ENCODE results near the gene GPR152. TPM values are rescaled to one million over a fixed set of nuclear protein-coding genes. Genes with fewer than 3 reads are reported as not detected.
A peak's percentile ranks its signal among the peaks of the same experiment; 100 is the strongest.

GPR152 gene
- total and polyA plus RNA-seq, 2 of the 8 experiments (the other 6 are each of a cell fraction or from before 2014, with no cell fraction given) = not detected

GRCh38 chr11:67410369-67410831 lies 42.1 kb downstream of the GPR152 start:
- Histone ChIP-seq H3K14ac (ENCODE audit: insufficient read length) (no peak overlapping the region), H3K79me1 (ENCODE audit: low read depth, low read length) (no peaks in the 10 kb centered on the region), H3K4me3 (ENCODE audit: extremely low read depth in 1 of 4, insufficient read depth in 2 of 4, low read depth in 3 of 4, low read length in 4 of 4) (no peak overlapping the region), H3K36me3 (ENCODE audit: control insufficient read depth in 2 of 4, insufficient read depth in 4 of 4, low read length in 3 of 4) (no peaks in the 10 kb centered on the region), H3K27me3 (replicated peaks in 1 of 4; ENCODE audit: control insufficient read depth in 3 of 4, extremely low read depth in 1 of 4, insufficient read depth in 3 of 4, low read length in 3 of 4) (peaks cover 0 to 16% (median 5%) of the 10 kb centered on the region in 4 experiments; a peak in 4 of 7 replicates), H3K9me3 (ENCODE audit: insufficient read depth in 2 of 2, low read depth in 1 of 2, low read length in 1 of 2) (no peaks in the 10 kb centered on the region), H3K23ac (ENCODE audit: insufficient read length) (no peak overlapping the region), H3K4me2 (ENCODE audit: insufficient read depth in 1 of 2, low read depth in 2 of 2, low read length in 2 of 2) (peak overlapping the region; percentile 23 to 36; a peak in 2 of 4 replicates), H3K18ac (ENCODE audit: extremely low read depth, low read length) (no peak overlapping the region), H4K5ac (ENCODE audit: insufficient read length, low read depth, low read length) (no peak overlapping the region), H3K79me2 (ENCODE audit: control insufficient read depth in 1 of 2, insufficient read depth in 2 of 2, low read length in 2 of 2) (no peaks in the 10 kb centered on the region), H3K9ac (replicated peaks in 1 of 4; ENCODE audit: extremely low read depth in 1 of 4, low read depth in 3 of 4, low read length in 3 of 4) (no peak overlapping the region), H2BK5ac (ENCODE audit: low read depth, low read length) (no peak overlapping the region), H3K56ac (replicated peaks; ENCODE audit: insufficient read length, low read depth, low read length) (no peak overlapping the region), H3K4me1 (replicated peaks in 1 of 4; ENCODE audit: control insufficient read depth in 3 of 4, insufficient read depth in 4 of 4, low read length in 3 of 4) (peaks cover 0 to 13% (median 7%) of the 10 kb centered on the region in 4 experiments; a peak in 5 of 7 replicates), H2BK15ac (ENCODE audit: low read length) (no peak overlapping the region), H3K4ac (replicated peaks; ENCODE audit: insufficient read length, low read depth, low read length) (no peak overlapping the region), H4K20me1 (replicated peaks in 1 of 2; ENCODE audit: control insufficient read depth in 1 of 2, insufficient read depth in 2 of 2, low read length in 2 of 2) (no peaks in the 10 kb centered on the region), H2BK20ac (ENCODE audit: low read length) (no peak overlapping the region), H3K23me2 (ENCODE audit: low read depth, low read length) (0 out of 2 replicates have a peak, but pooled peaks cover 3% of the 10 kb centered on the region), H2BK120ac (replicated peaks; ENCODE audit: low read depth, low read length) (no peak overlapping the region), H2AK5ac (ENCODE audit: low read depth, low read length) (no peak overlapping the region), H4K91ac (replicated peaks; ENCODE audit: insufficient read length, low read length) (peak overlapping the region; percentile 34), H2BK12ac (ENCODE audit: low read depth, low read length) (peak overlapping the region; percentile 28; the same call in 1 of the 2 replicates), H4K8ac (ENCODE audit: extremely low read depth, insufficient read depth, low read length) (no peak overlapping the region; the same call in 1 of the 2 replicates), H3K27ac (ENCODE audit: low read depth, low read length) (no peak overlapping the region), H2AFZ (ENCODE audit: low read length) (no peak overlapping the region)
- FAIRE-seq (no peak), DNase-seq (ENCODE audit: low read depth in 1 of 2, low spot score in 2 of 2) (no peak)
- 71% methylated on average over 15 of the region's 15 CpGs; no CpG with 5 or more reads in 1 of the 2 experiments for WGBS, 2 experiments (ENCODE audit: extremely low coverage in 1 of 2, insufficient coverage in 1 of 2, insufficient read length in 1 of 2, insufficient replicate concordance in 2 of 2, low coverage in 1 of 2, low lambda C conversion rate in 2 of 2, missing lambda C conversion rate in 1 of 2)
- POLR2A ChIA-PET (ENCODE audit: partially characterized antibody) = interaction anchor here (1.0 to 1.1 kb wide), 2 partner anchors 11 to 27 kb away, joined by 3 read pairs; partner anchors contain the start of gene PTPRCAP
- CTCF ChIA-PET (ENCODE audit: partially characterized antibody) = no interaction called here
- TF ChIP-seq EZH2 (IDR thresholded peaks at IDR 0.05; ENCODE audit: low read depth, low read length, severe bottlenecking) (no peak), CREB1 (IDR thresholded peaks at IDR 0.05) (no peak), MAFK (IDR thresholded peaks at IDR 0.05; ENCODE audit: low read depth, low read length) (no peak), SP4 (IDR thresholded peaks at IDR 0.05; ENCODE audit: low read length) (no peak), FOSL1 (IDR thresholded peaks at IDR 0.05; ENCODE audit: insufficient read depth, low read depth, low read length) (no peak), RAD21 (IDR thresholded peaks at IDR 0.05 in 1 of 2, conservative IDR thresholded peaks at IDR 0.05 in 1 of 2; ENCODE audit: low read depth in 2 of 2, low read length in 2 of 2) (no peak), HDAC2 (IDR thresholded peaks at IDR 0.05; ENCODE audit: borderline replicate concordance in 1 of 2, low read depth in 2 of 2, low read length in 2 of 2) (no peak), HDAC6 (IDR thresholded peaks at IDR 0.05; ENCODE audit: low read depth, low read length) (no peak), KDM4A (IDR thresholded peaks at IDR 0.05; ENCODE audit: low read depth, low read length, severe bottlenecking) (no peak), ZNF274 (IDR thresholded peaks at IDR 0.05; ENCODE audit: borderline replicate concordance, extremely low read depth, low read length) (no peak)

All from H1 (cell line).